Measurements from ENCODE around the gene MYORG. TPM values are rescaled to one million over a fixed set of nuclear protein-coding genes. Genes with fewer than 3 reads are reported as not detected.

The MYORG gene
- polyA plus RNA-seq, 1 experiment, result 0.19 TPM

- ChIA-PET POLR2A (no interaction called here), CTCF (interaction anchor here (1.4 kb wide), 1 partner anchor 101 kb away, joined by 3 read pairs; no protein-coding TSS in a partner anchor)
- Histone ChIP-seq H3K27ac (ENCODE audit: low read depth, low read length) (no peak overlapping the region), H3K9me3 (ENCODE audit: control insufficient read depth, insufficient read depth, low read length) (no peaks in the 10 kb centered on the region), H3K4me3 (ENCODE audit: low read depth, low read length) (no peak overlapping the region), H3K27me3 (ENCODE audit: control insufficient read depth, insufficient read depth, low read length) (no peaks in the 10 kb centered on the region)
- no peak for DNase-seq (ENCODE audit: low read depth, low spot score)
- TF ChIP-seq CTCF (IDR thresholded peaks at IDR 0.05; ENCODE audit: low read depth, low read length), result no peak
Observed at GRCh38 chr9:34398875-34399274, 22.2 kb upstream of the MYORG start.

DNA sequence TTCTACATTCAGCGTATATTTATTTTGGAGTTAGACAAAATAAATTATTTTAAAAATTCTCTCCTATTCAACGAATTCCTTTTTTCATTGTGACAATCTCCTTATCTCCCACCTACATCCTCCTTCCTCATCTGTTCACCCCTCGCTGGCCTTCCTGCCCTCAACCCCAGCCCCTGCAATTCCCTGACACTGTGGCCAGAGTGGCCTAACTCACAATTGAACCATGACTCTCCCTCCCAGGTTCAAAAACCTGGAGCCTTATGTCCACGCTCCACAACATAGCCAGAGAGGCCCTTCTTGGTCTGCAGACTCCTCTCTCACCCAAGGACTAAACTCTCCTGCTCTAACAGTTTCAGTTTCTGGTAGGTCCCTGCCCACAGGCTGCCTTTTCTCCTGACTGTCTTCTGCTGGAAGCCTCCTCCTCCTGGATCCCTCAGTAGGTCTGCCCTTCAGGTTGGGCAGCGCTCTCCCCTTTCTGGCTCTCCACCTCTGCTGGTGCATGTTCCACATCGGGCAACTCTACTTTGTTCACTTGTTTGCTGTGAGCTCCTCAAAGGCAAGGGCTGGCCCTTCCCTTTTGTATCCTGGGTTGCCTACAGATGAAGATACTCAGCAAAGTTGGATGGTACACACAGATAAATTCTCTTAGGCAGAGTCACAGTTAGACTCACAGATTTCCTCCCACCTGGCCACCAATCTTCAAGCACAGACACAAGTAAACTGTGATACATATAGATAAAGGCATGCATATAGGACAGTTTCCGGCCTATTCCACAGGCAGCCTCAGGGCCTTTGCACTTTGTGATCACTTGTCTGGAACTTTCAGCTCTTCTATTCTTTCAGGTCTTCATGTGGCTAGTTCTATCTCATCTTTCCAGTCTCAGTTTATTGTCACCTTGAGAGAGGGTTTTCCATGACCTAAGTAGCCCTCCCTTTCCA lies 19.8 kb upstream of the MYORG start:
- no peak for DNase-seq (ENCODE audit: low read depth, low spot score)
- Histone ChIP-seq H3K27me3 (ENCODE audit: control insufficient read depth, insufficient read depth, low read length) (no peaks in the 10 kb centered on the region), H3K27ac (ENCODE audit: low read depth, low read length) (no peak overlapping the region), H3K9me3 (ENCODE audit: control insufficient read depth, insufficient read depth, low read length) (no peaks in the 10 kb centered on the region), H3K4me3 (ENCODE audit: low read depth, low read length) (no peak overlapping the region)
- TF ChIP-seq CTCF (IDR thresholded peaks at IDR 0.05; ENCODE audit: low read depth, low read length), result no peak
- ChIA-PET CTCF (interaction anchor here (0.9 kb wide), 1 partner anchor 104 kb away, joined by 3 read pairs; no protein-coding TSS in a partner anchor), POLR2A (no interaction called here)

DNA sequence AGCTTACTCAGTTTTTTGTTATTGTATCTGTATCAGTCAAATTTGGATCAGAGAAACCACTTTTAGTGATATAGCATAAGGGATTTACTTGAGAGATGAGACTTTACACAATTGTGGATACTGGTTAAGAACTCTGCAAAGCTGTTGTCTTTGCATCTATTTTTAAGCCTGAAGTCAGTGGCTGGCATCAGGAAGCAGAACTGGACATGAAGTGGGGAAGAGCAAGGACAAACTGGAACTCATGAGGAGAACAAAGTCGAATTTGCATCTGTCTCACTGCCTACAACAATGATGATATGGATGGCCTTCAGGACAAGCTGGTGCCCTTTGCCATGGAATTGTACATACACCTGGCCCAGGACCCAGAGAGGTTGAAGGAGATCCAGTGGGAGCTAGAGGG lies 15.8 kb upstream of the MYORG start:
- CTCF ChIA-PET, result interaction anchor here (2.0 kb wide), 1 partner anchor 12 kb away, joined by 19 read pairs; no protein-coding TSS in a partner anchor
- TF ChIP-seq CTCF (IDR thresholded peaks at IDR 0.05; ENCODE audit: low read depth, low read length), result no peak

DNA sequence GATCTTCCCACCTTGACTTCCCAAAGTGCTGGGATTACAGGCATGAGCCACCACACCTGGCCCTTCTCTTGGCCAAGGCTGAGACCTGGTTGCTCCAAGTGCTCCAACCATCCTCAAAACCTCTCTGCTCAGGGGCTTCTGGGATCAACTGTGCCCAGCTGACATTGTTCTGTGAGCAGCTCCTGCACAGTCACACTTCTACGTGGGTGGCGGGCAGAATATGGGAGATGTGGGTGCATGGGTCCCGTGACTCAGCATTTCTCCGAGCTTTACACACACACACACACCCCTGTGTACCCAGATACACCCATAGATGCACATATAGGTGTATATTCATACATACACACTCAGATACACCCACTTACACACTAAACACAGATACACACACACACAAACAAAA lies 10.5 kb upstream of the MYORG start:
- no peak for DNase-seq (ENCODE audit: low read depth, low spot score)
- POLR2A ChIA-PET, result no interaction called here
- Histone ChIP-seq H3K4me3 (ENCODE audit: low read depth, low read length) (no peak overlapping the region), H3K27me3 (ENCODE audit: control insufficient read depth, insufficient read depth, low read length) (peaks cover 4% of the 10 kb centered on the region), H3K9me3 (ENCODE audit: control insufficient read depth, insufficient read depth, low read length) (no peaks in the 10 kb centered on the region), H3K27ac (ENCODE audit: low read depth, low read length) (no peak overlapping the region)
- CTCF ChIA-PET, result interaction anchor here (3.2 kb wide), 1 partner anchor 17 kb away, joined by 19 read pairs; no protein-coding TSS in a partner anchor
- TF ChIP-seq CTCF (IDR thresholded peaks at IDR 0.05; ENCODE audit: low read depth, low read length), result no peak

More for the DNA sequence above, 15.8 kb upstream of the MYORG start:
- Histone ChIP-seq H3K27ac (ENCODE audit: low read depth, low read length) (no peak overlapping the region), H3K4me3 (ENCODE audit: low read depth, low read length) (no peak overlapping the region), H3K9me3 (ENCODE audit: control insufficient read depth, insufficient read depth, low read length) (no peaks in the 10 kb centered on the region), H3K27me3 (ENCODE audit: control insufficient read depth, insufficient read depth, low read length) (peaks cover 2% of the 10 kb centered on the region)
- no peak for DNase-seq (ENCODE audit: low read depth, low spot score)
- POLR2A ChIA-PET, result no interaction called here

DNA sequence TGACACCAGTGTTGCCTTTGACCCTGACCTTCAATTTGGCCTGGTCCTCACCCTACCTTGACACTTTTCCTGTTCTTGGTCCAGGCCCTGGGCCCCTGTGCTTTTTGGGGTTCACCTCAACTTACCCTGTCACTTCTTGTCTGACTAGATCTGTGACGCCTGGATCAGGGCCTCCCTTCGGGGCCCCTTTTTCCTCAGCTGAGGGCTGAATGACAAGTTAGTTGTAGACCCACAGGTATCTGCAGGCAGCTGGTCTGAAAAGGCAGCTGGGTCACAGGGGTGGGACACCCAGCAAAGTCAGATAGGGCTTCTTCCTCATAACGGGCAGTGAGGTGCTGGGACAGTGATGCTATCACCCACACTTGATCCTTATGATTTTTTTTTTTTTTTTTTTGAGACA lies 10.0 kb upstream of the MYORG start:
- CTCF ChIA-PET, result interaction anchor here (3.2 kb wide), 1 partner anchor 18 kb away, joined by 19 read pairs; no protein-coding TSS in a partner anchor

More for the DNA sequence above, 10.0 kb upstream of the MYORG start:
- no peak for TF ChIP-seq CTCF (IDR thresholded peaks at IDR 0.05; ENCODE audit: low read depth, low read length)
- POLR2A ChIA-PET, result no interaction called here
- Histone ChIP-seq H3K27me3 (ENCODE audit: control insufficient read depth, insufficient read depth, low read length) (peaks cover 4% of the 10 kb centered on the region), H3K27ac (ENCODE audit: low read depth, low read length) (no peak overlapping the region), H3K4me3 (ENCODE audit: low read depth, low read length) (no peak overlapping the region), H3K9me3 (ENCODE audit: control insufficient read depth, insufficient read depth, low read length) (no peaks in the 10 kb centered on the region)
- no peak for DNase-seq (ENCODE audit: low read depth, low spot score)

Measured in AG04450 (cell line).